GM12892 (cell line): ENCODE measurements around the gene SPIRE1.

ENCODE experiments used
- POLR2A ChIP-seq: IDR thresholded peaks from 2 replicates; pipeline ENCODE4 v1.6.1; 2011; ENCODE audit warnings: low read depth, low read length, control low read depth
- POLR2AphosphoS5 ChIP-seq: IDR thresholded peaks from 2 replicates; pipeline ENCODE4 v1.6.1; 2011; ENCODE audit warnings: low read depth, low read length, control low read depth
- TAF1 ChIP-seq: IDR thresholded peaks from 2 replicates; pipeline ENCODE4 v1.6.1; 2011; ENCODE audit warnings: low read depth, mild to moderate bottlenecking, control low read depth, low read length, borderline replicate concordance

GRCh38 chr18:12628706-12629702 lies 28.9 kb downstream of the SPIRE1 start:
- no peak for TF ChIP-seq TAF1
- TF ChIP-seq POLR2A: no peak
- TF ChIP-seq POLR2AphosphoS5: no peak
